Activated CD4-positive, alpha-beta T cell treated with anti-CD3 and anti-CD28 coated beads for 24 hours (primary cell): ENCODE results near the gene BAZ2B.
"Not testable (repeated sequence)": the region's sequence is repeated elsewhere in the genome, so short reads cannot be mapped to it uniquely, and the experiment has no call there.

ENCODE experiments used
- DNase-seq, 2 donors: peaks; one replicate each; pipeline ENCODE4 v3.0.0-alpha.2; 2020; ENCODE audit warnings: low read depth in 2 of 2

The BAZ2B gene

DNA sequence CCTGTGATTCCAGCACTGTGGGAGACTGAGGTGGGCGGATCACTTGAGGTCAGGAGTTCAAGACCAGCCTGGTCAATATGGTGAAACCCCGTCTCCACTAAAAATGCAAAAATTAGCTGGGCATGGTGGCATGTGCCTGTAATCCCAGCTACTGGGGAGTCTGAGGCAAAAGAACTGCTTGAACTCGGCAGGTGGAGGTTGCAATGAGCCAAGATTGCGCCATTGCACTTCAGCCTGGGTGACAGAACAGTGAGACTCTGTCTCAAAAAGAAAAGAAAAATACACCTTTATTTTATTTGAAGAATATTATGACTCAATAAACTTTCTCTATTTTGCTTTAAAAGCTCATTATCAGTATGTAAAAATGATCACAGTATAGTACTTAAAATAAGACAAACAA lies 81.1 kb downstream of the BAZ2B start:
- DNase-seq, result not testable (repeated sequence)

DNA sequence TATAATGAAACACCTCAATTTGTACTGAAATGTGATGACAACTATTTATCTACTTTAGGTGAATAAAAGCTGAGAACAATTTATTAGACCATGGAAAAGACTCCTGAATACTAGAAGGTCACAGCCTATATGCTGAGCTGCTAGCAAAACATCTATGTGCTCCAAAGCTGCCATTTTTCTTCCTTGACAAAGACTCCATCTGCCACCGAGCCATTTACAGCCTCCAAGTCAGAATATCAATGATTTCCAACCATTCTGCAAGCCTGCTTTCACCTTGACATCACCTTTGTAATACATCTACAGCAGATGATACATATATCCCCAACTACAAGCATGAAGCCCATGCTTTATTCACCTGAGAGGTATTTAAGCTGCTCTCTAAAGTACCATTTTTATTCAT lies 84.9 kb downstream of the BAZ2B start:
- no peak for DNase-seq

DNA sequence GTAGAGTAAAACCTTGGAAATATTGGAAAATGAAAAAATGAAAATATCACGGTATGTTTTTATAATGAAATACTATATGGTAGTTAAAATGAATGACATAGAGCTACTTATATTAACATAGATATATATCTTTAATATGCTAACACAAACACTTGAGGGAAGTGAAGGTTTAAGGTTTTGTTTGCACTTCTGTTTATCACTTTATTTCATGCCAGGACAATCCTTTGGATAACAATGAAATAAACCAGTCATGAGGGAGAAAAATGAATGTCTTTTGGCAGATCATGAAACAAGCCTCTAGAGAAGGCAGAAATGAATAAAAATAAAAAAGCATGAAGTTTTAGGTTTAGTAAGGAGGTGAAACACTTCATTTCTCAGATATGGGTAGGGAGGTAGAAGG lies 89.9 kb downstream of the BAZ2B start:
- no peak for DNase-seq

DNA sequence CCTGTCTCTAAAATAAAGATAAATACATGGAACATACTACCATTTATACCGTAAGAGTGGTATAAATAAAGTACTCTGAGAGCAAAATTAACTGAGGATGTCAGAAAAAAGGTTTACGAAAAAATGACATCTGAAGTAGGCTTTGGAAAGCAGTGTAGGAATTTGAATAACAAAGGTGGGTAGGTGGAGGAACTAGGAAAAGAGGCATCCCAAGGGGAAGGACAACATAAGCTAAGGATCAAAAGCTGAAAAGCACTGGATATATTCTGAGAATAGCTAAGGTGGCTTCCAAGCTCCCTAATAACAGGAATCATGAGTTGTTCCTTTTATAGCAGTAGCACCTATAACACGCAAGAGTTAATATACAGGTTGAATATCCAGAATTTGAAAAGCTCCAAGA lies 91.3 kb downstream of the BAZ2B start:
- no peak for DNase-seq

DNA sequence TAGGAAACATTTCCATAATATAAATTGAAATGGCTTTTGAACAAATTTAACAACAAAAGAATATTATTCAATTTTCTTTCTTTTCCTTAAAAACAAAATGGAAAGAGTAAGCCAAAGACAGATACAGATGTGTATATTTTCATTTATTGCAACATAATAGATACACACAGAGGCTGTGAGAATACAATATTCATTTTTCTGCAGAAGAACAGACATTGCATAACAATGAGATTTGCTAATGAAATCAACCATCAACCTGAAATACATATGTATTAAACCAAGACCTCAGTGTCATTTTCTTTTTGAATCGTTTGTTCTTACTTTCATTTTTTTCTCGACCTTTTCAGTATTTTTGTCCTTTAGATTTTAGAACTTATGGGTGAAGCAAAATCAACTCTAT lies 95.1 kb downstream of the BAZ2B start:
- no peak for DNase-seq

DNA sequence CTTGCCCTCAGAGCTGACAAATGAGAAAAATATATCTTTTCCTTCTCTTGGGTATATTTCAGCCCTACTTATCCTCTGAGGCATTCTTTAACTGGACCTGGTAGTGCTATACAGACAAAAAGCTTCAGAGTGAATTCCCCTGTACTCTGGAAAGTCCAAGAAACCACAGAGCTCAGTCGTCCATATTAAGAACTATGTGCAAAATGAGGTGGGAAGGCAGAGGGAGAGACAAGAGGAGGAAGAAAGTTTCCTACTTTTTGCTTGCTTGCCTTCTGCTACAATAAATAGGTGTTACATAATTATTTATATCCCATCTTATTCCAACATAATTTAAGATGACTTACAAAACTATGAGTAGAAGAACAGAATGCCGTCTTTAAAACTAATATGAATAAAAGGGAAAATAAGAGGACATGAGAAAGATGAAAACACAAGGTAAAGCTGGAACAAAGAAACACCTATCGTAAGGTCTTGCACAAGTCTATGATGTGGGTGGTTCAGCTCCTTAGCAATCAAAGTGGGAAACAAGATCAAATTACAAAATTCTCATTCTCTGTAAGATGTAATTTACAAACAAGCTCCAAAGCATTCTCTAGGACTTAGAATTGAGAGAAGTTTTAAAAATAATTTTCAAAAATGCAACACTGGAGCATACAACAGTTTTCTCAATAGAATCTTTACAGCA lies 97.9 kb downstream of the BAZ2B start:
- no peak for DNase-seq

DNA sequence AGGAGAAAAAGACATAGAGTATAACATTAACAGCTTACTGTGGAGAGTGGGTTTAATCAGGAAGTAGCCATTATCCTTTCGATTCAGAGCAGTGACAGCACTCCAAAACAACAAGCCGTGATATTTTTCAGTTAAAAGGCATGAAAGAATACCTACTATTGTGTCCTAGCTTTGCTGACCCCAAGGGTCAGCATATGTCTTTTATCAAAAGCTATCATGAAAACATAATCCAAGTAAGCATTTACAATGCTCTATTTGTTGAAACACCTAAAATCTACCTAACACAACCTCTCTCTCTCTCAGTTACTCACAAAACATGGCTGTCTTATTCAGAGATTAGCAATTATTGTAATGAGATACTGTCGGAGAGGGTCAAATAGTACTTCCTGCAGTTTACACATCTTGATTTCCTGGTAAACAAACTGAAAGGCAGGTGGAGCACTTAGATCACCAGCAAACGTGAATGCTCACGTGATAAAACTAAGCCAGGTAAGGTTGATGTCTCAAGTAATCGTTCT lies 100.0 kb downstream of the BAZ2B start:
- no peak for DNase-seq

DNA sequence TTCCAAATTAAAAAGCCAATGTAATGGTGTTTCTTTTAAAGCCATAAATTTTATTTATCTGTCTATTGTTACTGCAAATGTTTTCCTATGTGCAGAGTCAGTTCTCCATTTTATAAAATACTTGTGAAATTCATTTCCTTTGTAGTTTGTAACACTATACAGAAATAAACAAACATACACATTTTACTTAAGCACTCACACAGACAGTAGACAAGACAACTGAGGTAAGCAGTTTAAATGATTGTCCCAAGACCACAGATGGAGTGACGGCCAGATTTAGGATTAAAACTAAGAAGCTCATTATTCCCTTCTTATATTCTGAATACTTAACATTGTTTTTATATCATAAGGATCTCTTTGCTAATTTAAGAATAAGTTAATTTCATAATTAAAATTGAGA lies 100.9 kb downstream of the BAZ2B start:
- no peak for DNase-seq

DNA sequence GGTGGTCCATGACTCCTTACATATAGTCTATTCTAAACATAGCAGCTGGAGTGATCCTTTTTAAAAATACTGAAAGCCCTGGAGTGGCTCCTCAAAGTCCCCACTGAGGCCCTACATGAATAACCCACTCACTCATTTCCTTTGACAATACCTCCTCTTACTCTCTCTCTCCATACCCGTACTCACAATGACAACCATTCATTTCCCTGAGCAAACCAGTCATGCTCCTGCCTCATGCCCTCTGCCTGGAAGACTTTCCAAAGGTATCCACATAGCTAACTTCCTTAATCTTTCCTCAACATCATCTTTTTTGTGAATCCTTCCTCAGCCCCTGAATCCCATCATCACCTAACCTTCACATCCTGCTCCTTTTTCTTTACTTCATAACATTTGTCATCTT lies 102.6 kb downstream of the BAZ2B start:
- no peak for DNase-seq

DNA sequence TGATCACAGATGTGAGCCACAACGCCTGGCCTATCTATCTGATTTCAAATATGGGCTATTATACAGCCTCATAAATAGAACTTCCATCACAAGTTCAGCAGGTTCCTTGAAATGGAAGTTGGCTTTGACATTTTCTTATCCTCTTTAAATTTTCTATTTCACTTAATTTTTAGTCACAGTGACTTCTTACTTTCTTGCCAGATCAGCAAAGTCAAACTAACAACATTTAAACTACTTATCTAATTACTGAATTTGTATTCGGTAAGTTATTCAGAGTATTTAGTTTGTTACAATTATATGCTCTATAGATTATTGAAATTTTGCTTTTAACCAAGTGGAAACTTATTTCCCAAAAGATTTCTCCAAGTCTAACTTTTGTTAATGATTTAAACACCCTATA lies 108.2 kb downstream of the BAZ2B start:
- DNase-seq, result no peak

DNA sequence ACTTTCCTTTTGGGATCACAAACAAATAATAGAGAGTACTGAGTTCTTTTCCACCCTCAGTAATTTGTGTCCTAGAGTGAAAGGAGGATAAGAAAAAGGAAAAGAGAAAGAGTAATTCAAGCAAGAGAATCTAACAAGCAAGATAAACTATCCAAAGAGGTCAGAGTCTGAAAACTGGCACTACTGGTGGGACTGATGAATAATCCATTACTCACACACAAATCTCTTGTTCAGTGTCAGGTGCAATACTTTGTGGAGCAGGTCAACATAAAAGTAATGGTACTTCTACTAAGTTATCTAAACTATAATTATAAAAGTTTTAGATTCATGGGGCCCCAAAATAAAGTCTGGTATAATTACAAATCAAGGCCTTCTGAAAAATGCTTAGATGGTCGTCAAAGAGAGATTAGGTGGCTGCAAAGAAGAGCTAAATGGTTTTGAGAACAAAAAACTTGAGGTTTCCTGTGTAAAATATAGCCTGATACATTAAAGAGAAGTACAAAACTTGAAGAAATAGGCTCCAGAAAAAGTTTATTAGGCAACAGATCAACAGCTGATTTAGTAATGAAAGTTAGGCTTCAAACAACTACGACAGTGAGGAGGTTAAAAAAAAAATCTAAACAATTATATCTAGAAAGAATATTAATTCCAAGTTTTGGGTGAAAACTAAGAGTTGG lies 109.4 kb downstream of the BAZ2B start:
- no peak for DNase-seq

DNA sequence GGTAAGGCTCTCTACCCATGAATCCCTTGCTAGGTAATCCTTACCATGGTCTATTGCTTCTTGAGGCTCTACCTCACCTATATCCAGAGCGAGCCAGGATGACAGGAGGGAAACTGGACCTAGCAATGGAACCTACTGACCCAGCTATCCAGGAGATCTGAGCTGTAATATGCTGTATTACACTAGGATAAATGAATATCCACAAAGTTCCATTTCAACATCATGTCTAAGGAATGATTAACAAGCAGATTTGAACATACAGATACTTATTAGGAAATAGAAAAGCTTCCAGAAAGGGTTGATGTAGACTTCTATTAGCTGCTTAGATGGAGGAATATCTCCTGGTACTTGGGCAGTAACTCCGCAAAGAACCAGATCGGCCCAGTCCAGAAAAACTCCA lies 110.1 kb downstream of the BAZ2B start:
- DNase-seq, result no peak

DNA sequence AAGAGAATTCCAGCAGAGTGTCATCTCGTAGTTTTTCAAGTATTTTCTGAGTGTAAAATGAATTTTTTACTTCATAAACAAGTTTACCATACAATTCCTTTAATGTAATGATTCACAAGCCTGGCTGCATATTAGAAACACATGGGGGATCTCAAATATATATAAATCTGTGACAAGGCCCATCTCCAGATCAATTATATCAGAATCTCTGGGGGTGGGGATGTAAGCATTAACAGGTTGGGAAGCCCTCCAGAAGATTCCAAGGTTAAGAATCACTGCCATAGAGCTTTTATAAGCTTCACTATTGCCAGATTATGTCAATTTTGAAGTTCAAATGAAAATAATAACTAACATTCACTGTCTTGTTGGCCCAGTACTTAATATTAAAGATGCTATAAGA lies 111.2 kb downstream of the BAZ2B start:
- no peak for DNase-seq

DNA sequence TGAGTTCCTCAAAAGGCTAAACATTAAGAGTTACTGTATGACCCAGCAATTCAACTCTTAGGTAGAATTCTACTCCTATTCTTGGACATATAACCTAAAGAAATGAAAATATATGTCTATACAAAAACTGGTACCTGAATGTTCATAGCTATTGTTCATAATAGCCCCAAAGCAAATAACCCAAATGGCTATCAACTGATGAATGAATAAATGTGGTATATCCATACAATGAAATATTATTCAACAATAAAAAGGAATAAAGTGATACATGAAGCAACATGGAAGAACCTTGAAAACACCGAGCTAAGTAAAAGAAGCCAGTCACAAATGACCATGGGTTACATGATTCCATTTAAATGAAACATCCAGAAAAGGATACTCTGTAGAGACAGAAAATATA lies 114.6 kb downstream of the BAZ2B start:
- no peak for DNase-seq

DNA sequence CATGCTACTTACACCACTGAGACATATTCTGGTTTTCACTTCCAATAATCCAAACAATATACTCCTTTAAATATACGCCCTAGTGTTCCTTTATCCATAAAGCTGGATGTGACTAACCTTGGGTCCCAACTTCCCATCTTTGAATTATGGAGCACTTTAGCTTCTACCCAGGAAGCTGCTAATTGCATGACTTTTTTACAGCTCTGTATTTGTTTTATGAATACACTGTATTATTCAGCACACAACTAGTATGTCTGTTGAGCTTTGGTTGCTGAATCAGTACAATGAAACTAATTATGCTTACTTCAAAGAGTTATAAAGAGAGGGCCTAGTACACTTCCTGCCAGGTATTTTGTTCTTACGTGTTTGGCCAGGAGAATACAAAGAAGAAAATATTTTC lies 118.5 kb downstream of the BAZ2B start:
- DNase-seq, result no peak

DNA sequence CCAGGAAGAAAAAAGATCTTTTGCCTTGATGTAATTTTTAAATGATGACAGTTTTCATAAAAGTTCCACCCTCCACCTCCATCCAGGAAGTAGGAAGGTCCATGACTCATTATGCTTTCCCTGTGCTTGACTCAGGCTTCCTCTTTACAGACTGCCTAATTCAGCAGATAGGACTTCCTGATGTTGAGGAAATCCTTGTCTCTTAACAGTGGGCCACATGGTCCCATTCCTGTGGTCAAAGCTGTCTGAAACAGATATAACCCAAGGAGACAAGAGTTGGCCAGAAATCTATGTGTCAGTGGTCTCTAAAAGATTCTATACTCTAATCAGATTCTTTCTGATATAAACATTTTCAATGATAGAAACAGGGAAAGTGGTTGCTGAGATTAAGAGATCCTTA lies 119.1 kb downstream of the BAZ2B start:
- DNase-seq, result no peak

DNA sequence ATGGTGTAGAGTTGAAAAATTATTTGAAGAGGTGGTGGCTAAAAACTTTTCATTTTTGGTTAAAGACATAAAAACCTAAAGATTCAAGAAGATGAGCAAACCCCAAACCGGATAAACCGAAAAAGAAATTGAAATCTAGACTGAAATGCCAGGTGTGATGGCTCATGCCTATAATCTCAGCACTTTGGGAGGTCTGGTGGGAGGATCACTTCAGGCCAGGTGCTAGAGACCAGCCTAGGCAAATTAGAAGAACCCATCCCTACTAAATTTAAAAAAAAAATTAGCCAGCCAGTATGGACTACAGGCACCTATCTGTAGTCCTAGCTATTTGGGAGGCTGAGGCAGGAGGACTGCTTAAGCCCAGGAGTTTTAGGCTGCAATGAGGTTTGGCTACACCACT lies 126.9 kb downstream of the BAZ2B start:
- no peak for DNase-seq

DNA sequence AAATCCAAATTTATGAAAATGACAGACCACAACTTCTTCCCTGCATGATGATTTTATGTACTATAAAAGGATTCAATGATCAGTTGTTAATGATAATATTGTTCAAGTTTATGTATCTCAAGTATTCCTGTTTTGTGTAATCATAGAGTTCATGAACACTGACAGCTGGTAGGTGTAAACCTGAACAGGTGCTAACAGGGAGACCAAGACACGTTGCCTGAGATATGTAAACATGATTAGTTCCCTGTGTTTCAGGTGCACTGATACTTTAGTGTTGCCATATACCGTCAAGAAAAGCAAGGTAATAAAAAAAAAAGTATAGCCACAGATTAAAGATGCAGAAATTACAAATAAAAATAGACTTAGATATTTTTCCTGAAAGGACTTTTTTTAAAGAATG lies 131.8 kb downstream of the BAZ2B start:
- DNase-seq, result no peak

DNA sequence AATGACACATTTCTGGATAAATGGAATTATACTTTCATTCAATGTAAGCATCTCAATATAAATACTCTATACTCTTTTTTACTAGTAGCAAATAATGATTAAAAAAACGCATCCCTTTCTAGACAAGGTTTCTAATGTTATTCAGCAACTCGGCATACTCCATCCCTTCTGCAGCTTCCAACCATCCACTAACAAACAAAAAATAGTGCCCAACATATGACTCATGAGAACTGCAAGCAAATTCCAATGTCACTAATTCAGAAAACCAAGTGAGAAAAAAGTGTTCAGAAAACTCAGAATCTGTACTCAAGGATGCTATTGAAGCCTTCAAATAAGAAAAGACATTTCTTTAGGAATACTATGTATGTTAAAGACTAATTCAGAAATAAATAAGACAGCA lies 140.0 kb downstream of the BAZ2B start:
- DNase-seq, result no peak

DNA sequence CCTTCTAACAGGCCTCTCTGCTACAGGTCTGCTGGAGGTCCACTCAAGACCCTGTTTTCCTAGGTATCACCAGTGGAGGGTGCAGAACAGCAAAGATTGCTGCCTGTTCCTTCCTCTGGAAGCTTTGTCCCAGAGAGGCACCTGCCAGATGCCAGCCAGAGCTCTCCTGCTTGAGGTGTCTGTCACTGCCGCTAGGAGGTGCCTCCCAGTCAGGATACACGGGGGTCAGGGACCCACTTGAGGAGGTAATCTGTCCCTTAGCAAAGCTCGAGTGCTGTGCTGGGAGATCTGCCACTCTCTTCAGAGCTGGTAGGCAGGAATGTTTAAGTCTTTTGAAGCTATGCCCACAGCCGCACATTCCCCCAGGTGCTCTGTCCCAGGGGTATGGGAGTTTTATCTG lies 140.6 kb downstream of the BAZ2B start:
- no peak for DNase-seq

DNA sequence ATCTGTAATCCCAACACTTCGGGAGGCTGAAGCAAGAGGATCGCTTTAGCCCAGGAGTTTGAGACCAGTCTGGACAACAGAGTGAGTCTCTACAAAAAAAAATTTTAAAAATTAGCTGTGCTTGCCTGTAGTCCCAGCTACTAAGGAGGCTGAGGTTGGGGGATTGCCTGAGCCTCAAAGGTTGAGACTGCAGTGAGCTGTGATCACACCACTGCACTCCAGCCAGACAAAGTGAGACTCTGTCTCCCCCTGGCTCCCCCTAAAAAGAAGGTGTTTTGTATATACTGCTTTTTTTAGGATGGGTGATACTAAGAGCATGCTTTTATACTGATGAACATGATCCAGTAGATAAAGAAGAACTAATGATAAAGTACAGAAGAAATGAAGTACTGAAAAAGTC lies 145.0 kb downstream of the BAZ2B start:
- DNase-seq, result no peak

DNA sequence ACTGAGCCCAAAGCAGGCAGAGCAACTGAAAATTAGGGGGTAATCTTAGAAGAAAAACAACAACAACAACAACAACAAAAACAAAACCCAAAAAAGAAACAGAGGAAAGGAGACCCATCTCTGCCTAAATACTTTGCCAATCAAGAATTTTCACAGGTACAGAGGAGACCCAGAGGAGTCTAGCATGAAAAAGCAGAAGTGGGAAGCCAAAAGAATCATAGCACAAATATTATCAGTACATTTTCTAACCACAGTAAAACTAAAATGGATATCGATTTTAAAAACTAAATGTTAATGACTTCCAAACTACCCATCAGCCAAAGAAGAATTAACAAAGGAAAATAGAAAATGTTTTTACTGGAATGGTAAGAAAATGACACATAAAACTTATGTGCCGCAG lies 148.1 kb downstream of the BAZ2B start:
- DNase-seq, result no peak

DNA sequence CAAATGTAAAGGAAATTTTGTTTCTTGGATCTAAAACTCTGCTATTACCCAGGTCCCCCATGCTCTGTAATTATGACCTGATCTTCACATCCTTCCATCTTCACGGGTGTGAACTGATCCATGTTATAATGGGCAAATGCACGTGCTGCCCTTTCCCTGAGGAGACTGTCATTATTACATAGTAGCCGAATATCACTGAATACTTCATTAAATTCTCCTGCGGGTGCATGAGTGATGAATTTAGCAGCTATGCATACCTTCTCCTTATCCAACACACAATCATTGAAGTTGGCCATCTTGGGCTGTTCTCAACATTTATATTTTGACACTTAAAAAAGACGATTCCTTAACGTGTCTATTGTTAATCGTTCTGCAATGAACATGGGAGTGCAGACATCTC lies 153.4 kb downstream of the BAZ2B start:
- no peak for DNase-seq
